Peyer's patch (tissue), 4 donors: Measurements from ENCODE around the gene HSPA2. TPM values are rescaled to one million over a fixed set of nuclear protein-coding genes. Genes with fewer than 3 reads are reported as not detected.

Experiments
- DNase-seq, 3 donors: peaks; one replicate each; pipeline ENCODE4 v3.0.0-alpha.2; 2017 to 2019
- H3K27ac ChIP-seq, 4 donors: fragments of 200-600 bp; sonication (generic); one replicate each; pipeline ENCODE4 v1.5.1; 2016 to 2019
- H3K27me3 ChIP-seq, 2 donors: fragments of 200-600 bp; sonication (generic); one replicate each; pipeline ENCODE4 v1.5.1; 2019
- H3K36me3 ChIP-seq, 3 donors: fragments of 200-600 bp; sonication (generic); one replicate each; pipeline ENCODE4 v1.5.1; 2016 to 2019
- H3K4me1 ChIP-seq, 4 donors: fragments of 200-600 bp; sonication (generic); one replicate each; pipeline ENCODE4 v1.5.1; 2016 to 2019
- H3K4me3 ChIP-seq, 4 donors: fragments of 200-600 bp; sonication (generic); 1 replicate in 3 of 4; 2 replicates in 1 of 4; pipeline ENCODE4 v1.5.1; 2016 to 2019; ENCODE audit warnings: mild to moderate bottlenecking in 1 of 4
- H3K9me3 ChIP-seq, 4 donors: fragments of 200-600 bp; sonication (generic); one replicate each; pipeline ENCODE4 v1.5.1; 2016 to 2019; ENCODE audit warnings: mild to moderate bottlenecking in 1 of 4
- POLR2A ChIP-seq, 2 donors: fragments of 450-650 bp; IDR thresholded peaks; one replicate each; pipeline ENCODE4 v1.5.1; 2017; ENCODE audit warnings: antibody characterized with exemption in 2 of 2, mild to moderate bottlenecking in 2 of 2, moderate library complexity in 2 of 2
- total RNA-seq, 4 donors: library from RNA; depleted of rRNA; stranded (reverse); fragments of >200 nt; gene quantifications; one replicate each; pipeline ENCODE4 v1.1.0, GENCODE V29; 2016
- TF ChIP-seq, protein P1 (sequence below), 6 experiments: fragments of 450-650 bp in 4 of 6; fragments of 200-600 bp in 2 of 6; sonication (generic) in 1 of 6; IDR thresholded peaks; one replicate each; pipeline ENCODE4 v1.5.1; 2017 to 2019; ENCODE audit warnings: antibody characterized with exemption in 6 of 6, mild to moderate bottlenecking in 3 of 6, moderate library complexity in 1 of 6

Gene HSPA2
- total RNA-seq, 4 donors from 2014 or later, result 4.2 to 9.9 (median 6.8) TPM

- Histone ChIP-seq H3K27me3 (no peaks in the 10 kb centered on the region), H3K4me1 (no peaks in the 10 kb centered on the region), H3K27ac (no peak overlapping the region), H3K4me3 (no peak overlapping the region), H3K36me3 (peaks cover 0 to 18% (median 0%) of the 10 kb centered on the region in 3 donors), H3K9me3 (no peaks in the 10 kb centered on the region)
- TF ChIP-seq, protein P1, sequence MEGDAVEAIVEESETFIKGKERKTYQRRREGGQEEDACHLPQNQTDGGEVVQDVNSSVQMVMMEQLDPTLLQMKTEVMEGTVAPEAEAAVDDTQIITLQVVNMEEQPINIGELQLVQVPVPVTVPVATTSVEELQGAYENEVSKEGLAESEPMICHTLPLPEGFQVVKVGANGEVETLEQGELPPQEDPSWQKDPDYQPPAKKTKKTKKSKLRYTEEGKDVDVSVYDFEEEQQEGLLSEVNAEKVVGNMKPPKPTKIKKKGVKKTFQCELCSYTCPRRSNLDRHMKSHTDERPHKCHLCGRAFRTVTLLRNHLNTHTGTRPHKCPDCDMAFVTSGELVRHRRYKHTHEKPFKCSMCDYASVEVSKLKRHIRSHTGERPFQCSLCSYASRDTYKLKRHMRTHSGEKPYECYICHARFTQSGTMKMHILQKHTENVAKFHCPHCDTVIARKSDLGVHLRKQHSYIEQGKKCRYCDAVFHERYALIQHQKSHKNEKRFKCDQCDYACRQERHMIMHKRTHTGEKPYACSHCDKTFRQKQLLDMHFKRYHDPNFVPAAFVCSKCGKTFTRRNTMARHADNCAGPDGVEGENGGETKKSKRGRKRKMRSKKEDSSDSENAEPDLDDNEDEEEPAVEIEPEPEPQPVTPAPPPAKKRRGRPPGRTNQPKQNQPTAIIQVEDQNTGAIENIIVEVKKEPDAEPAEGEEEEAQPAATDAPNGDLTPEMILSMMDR (IDR thresholded peaks at IDR 0.05), result no peak
- no peak for TF ChIP-seq POLR2A (IDR thresholded peaks at IDR 0.05)
- DNase-seq, result no peak
Measured at GRCh38 chr14:64518229-64518628, 22.3 kb upstream of the HSPA2 start.

- no peaks in the 10 kb centered on the region for H3K9me3 ChIP-seq
- TF ChIP-seq, protein P1 (IDR thresholded peaks at IDR 0.05), result no peak
- no peak for TF ChIP-seq POLR2A (IDR thresholded peaks at IDR 0.05)
- H3K27ac ChIP-seq, result no peak overlapping the region
- H3K36me3 ChIP-seq, result peaks cover 0 to 21% (median 0%) of the 10 kb centered on the region in 3 donors
- H3K27me3 ChIP-seq, result no peaks in the 10 kb centered on the region
- DNase-seq, result no peak
- H3K4me3 ChIP-seq, result no peak overlapping the region
- H3K4me1 ChIP-seq, result no peaks in the 10 kb centered on the region
Measured at GRCh38 chr14:64520699-64521098, 19.8 kb upstream of the HSPA2 start.

GRCh38 chr14:64522591-64523355 is 17.8 kb upstream of the HSPA2 start:
- Histone ChIP-seq H3K9me3 (no peaks in the 10 kb centered on the region), H3K36me3 (peaks cover 0 to 21% (median 0%) of the 10 kb centered on the region in 3 donors), H3K4me1 (no peaks in the 10 kb centered on the region), H3K4me3 (no peak overlapping the region), H3K27me3 (no peaks in the 10 kb centered on the region), H3K27ac (no peak overlapping the region)
- TF ChIP-seq, protein P1 (IDR thresholded peaks at IDR 0.05), result no peak
- TF ChIP-seq POLR2A (IDR thresholded peaks at IDR 0.05), result no peak
- DNase-seq, result no peak

DNA sequence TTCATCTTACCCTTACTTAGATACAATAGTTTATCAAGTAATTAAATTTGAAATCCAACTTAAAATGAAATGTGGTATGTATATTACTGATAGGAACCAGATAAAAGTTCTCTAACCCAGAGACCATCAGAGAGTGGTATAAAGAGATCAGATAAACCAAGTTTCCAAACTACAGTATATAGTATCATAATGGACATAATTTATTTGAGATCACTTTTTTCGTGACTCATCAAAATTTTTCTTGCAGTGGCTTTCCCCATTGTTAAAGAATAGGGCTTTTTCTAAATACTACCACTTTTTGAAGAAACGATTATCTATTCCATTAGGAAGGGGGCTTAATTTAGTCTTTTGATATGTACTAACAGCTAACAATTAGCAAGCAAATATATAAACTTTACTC is 15.2 kb upstream of the HSPA2 start:
- H3K27me3 ChIP-seq, result no peaks in the 10 kb centered on the region
- no peak overlapping the region for H3K4me3 ChIP-seq
- no peaks in the 10 kb centered on the region for H3K4me1 ChIP-seq
- H3K27ac ChIP-seq, result no peak overlapping the region
- peaks cover 0 to 21% (median 0%) of the 10 kb centered on the region in 3 donors for H3K36me3 ChIP-seq
- no peak for DNase-seq
- H3K9me3 ChIP-seq, result no peaks in the 10 kb centered on the region
- TF ChIP-seq, protein P1 (IDR thresholded peaks at IDR 0.05), result no peak
- TF ChIP-seq POLR2A (IDR thresholded peaks at IDR 0.05), result no peak

GRCh38 chr14:64531567-64531966 is 9.0 kb upstream of the HSPA2 start:
- no peaks in the 10 kb centered on the region for H3K9me3 ChIP-seq
- no peaks in the 10 kb centered on the region for H3K27me3 ChIP-seq
- no peaks in the 10 kb centered on the region for H3K4me1 ChIP-seq
- no peak overlapping the region for H3K27ac ChIP-seq
- TF ChIP-seq, protein P1 (IDR thresholded peaks at IDR 0.05), result no peak
- TF ChIP-seq POLR2A (IDR thresholded peaks at IDR 0.05), result no peak
- no peak overlapping the region for H3K4me3 ChIP-seq
- no peak for DNase-seq
- H3K36me3 ChIP-seq, result no peaks in the 10 kb centered on the region
